NCI-H2107 treated with DMSO at 0.1 percent for 48 hours (cell line): Measurements from ENCODE around the gene COQ9.
A peak's percentile ranks its signal among the peaks of the same experiment; 100 is the strongest.

Experiments
- DNase-seq: peaks from one replicate; lab custom pipeline; 2025; ENCODE audit not compliant: unreplicated experiment; lab: John Stamatoyannopoulos, UW

Gene COQ9

GRCh38 chr16:57471852-57472664, 24.8 kb downstream of the COQ9 start:
- DNase-seq = no peak

GRCh38 chr16:57472665-57473060, 25.4 kb downstream of the COQ9 start:
- no peak for DNase-seq

GRCh38 chr16:57473176-57473840, 26.0 kb downstream of the COQ9 start:
- DNase-seq = no peak

- no peak for DNase-seq
These were observed 26.6 kb downstream of the COQ9 start for GRCh38 chr16:57473906-57474305.

GRCh38 chr16:57474671-57475661, 27.7 kb downstream of the COQ9 start:
- no peak for DNase-seq

GRCh38 chr16:57475711-57476339, 28.5 kb downstream of the COQ9 start:
- DNase-seq = peak; percentile 57

- no peak for DNase-seq
These were observed 29.5 kb downstream of the COQ9 start for GRCh38 chr16:57476546-57477410.

GRCh38 chr16:57477531-57478202, 30.4 kb downstream of the COQ9 start:
- no peak for DNase-seq

- no peak for DNase-seq
These were observed 31.3 kb downstream of the COQ9 start for GRCh38 chr16:57478396-57479204.

GRCh38 chr16:57479205-57479975, 32.1 kb downstream of the COQ9 start:
- DNase-seq = no peak

- DNase-seq = no peak
These were observed 32.9 kb downstream of the COQ9 start for GRCh38 chr16:57479976-57480753.

GRCh38 chr16:57480754-57481230, 33.5 kb downstream of the COQ9 start:
- no peak for DNase-seq

GRCh38 chr16:57481421-57481820, 34.1 kb downstream of the COQ9 start:
- DNase-seq = no peak

GRCh38 chr16:57482845-57483545, 35.7 kb downstream of the COQ9 start:
- no peak for DNase-seq

GRCh38 chr16:57483725-57484514, 36.6 kb downstream of the COQ9 start:
- no peak for DNase-seq
